ENCODE measurements around the gene SMG6.

SMG6 gene

GRCh38 chr17:2346475-2346874, 42.9 kb upstream of the SMG6 start:
- Histone ChIP-seq H3K23ac (ENCODE audit: low read depth, low read length, poor library complexity) (no peak overlapping the region), H4K8ac (ENCODE audit: low read depth, low read length) (no peak overlapping the region), H2AK5ac (ENCODE audit: low read depth, low read length) (peak overlapping the region; percentile 30), H2BK120ac (ENCODE audit: low read depth, low read length) (no peak overlapping the region), H3K27ac (replicated peaks; ENCODE audit: low read length) (no peak overlapping the region), H3K9ac (ENCODE audit: low read depth, low read length, poor library complexity) (no peak overlapping the region), H2AFZ (ENCODE audit: low read length) (no peak overlapping the region), H3K4me3 (ENCODE audit: low read length in 2 of 2) (no peak overlapping the region), H3K36me3 (replicated peaks in 1 of 2; ENCODE audit: control insufficient read depth in 2 of 2, insufficient read depth in 2 of 2, low read length in 2 of 2) (peaks cover 16 to 37% of the 10 kb centered on the region in 2 donors), H2BK5ac (ENCODE audit: low read length) (no peak overlapping the region), H3K4ac (ENCODE audit: low read length) (no peak overlapping the region), H2BK15ac (ENCODE audit: low read length) (no peak overlapping the region), H4K91ac (ENCODE audit: low read depth, low read length, poor library complexity) (no peak overlapping the region), H3K9me3 (replicated peaks in 1 of 2; ENCODE audit: control insufficient read depth in 2 of 2, insufficient read depth in 1 of 2, low read depth in 1 of 2, low read length in 2 of 2) (no peaks in the 10 kb centered on the region), H3K18ac (ENCODE audit: low read length) (peak overlapping the region; percentile 68), H3K4me1 (ENCODE audit: control insufficient read depth in 2 of 2, insufficient read depth in 1 of 2, low read depth in 1 of 2, low read length in 2 of 2) (peaks cover 12 to 13% of the 10 kb centered on the region in 2 donors), H3K27me3 (ENCODE audit: control insufficient read depth in 3 of 3, insufficient read depth in 3 of 3, low read depth in 1 of 3, low read length in 3 of 3) (no peaks in the 10 kb centered on the region), H3K4me2 (ENCODE audit: insufficient read depth, low read length, poor library complexity, severe bottlenecking) (no peak overlapping the region), H3K79me1 (ENCODE audit: low read depth, low read length) (peaks cover 3% of the 10 kb centered on the region), H2BK12ac (ENCODE audit: low read length) (no peak overlapping the region), H3K14ac (ENCODE audit: low read length) (no peak overlapping the region)
- no peak for DNase-seq (ENCODE audit: low spot score)
- WGBS, 2 donors (ENCODE audit: extremely low coverage in 2 of 2, insufficient read length in 2 of 2, insufficient replicate concordance in 1 of 2): no CpG with 5 or more reads among the region's 8 CpGs

- no peak overlapping the region for H2AK5ac ChIP-seq (ENCODE audit: low read depth, low read length)
- H3K9ac ChIP-seq (ENCODE audit: low read depth, low read length, poor library complexity): no peak overlapping the region
- no CpG with 5 or more reads among the region's 10 CpGs for WGBS, 2 donors (ENCODE audit: extremely low coverage in 2 of 2, insufficient read length in 2 of 2, insufficient replicate concordance in 1 of 2)
Measured at GRCh38 chr17:2344528-2344927, 40.9 kb upstream of the SMG6 start.

DNA sequence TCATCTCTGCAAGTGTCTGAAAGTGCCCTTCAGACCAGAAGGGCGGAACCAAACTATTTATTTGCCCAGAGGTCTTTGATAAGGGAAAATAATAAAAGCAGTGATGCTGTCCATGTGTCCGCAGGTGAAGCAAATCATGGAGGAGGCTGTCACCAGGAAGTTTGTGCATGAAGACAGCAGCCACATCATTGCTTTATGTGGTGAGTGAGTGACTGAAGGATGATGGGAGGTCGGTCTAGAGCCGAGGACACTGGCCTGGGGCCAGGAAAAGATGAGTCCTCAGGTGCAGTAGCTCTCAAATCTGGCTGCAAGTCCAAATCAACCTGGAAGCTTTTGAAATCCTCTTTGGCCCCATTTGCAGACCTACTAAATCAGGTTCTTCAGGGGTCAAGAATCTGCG, 39.8 kb upstream of the SMG6 start:
- peaks cover 5 to 10% of the 10 kb centered on the region in 2 donors for H3K4me1 ChIP-seq (ENCODE audit: control insufficient read depth in 2 of 2, insufficient read depth in 1 of 2, low read depth in 1 of 2, low read length in 2 of 2)
- no peak overlapping the region for H4K91ac ChIP-seq (ENCODE audit: low read depth, low read length, poor library complexity)
- no peak overlapping the region for H2AK5ac ChIP-seq (ENCODE audit: low read depth, low read length)
- H3K36me3 ChIP-seq (replicated peaks in 1 of 2; ENCODE audit: control insufficient read depth in 2 of 2, insufficient read depth in 2 of 2, low read length in 2 of 2): peaks cover 17 to 41% of the 10 kb centered on the region in 2 donors
- H4K8ac ChIP-seq (ENCODE audit: low read depth, low read length): no peak overlapping the region
- H2BK120ac ChIP-seq (ENCODE audit: low read depth, low read length): no peak overlapping the region
- H3K9me3 ChIP-seq (replicated peaks in 1 of 2; ENCODE audit: control insufficient read depth in 2 of 2, insufficient read depth in 1 of 2, low read depth in 1 of 2, low read length in 2 of 2): no peaks in the 10 kb centered on the region
- DNase-seq (ENCODE audit: low spot score): no peak
- no peak overlapping the region for H3K9ac ChIP-seq (ENCODE audit: low read depth, low read length, poor library complexity)
- no peak overlapping the region for H3K27ac ChIP-seq (replicated peaks; ENCODE audit: low read length)
- H2BK5ac ChIP-seq (ENCODE audit: low read length): no peak overlapping the region
- H3K27me3 ChIP-seq (ENCODE audit: control insufficient read depth in 3 of 3, insufficient read depth in 3 of 3, low read depth in 1 of 3, low read length in 3 of 3): no peaks in the 10 kb centered on the region
- H3K4ac ChIP-seq (ENCODE audit: low read length): no peak overlapping the region
- no CpG with 5 or more reads among the region's 5 CpGs for WGBS, 2 donors (ENCODE audit: extremely low coverage in 2 of 2, insufficient read length in 2 of 2, insufficient replicate concordance in 1 of 2)
- H2BK15ac ChIP-seq (ENCODE audit: low read length): no peak overlapping the region
- no peak overlapping the region for H3K18ac ChIP-seq (ENCODE audit: low read length)
- H2BK12ac ChIP-seq (ENCODE audit: low read length): no peak overlapping the region
- no peaks in the 10 kb centered on the region for H3K79me1 ChIP-seq (ENCODE audit: low read depth, low read length)
- H3K4me2 ChIP-seq (ENCODE audit: insufficient read depth, low read length, poor library complexity, severe bottlenecking): no peak overlapping the region
- H3K14ac ChIP-seq (ENCODE audit: low read length): no peak overlapping the region
- no peak overlapping the region for H3K23ac ChIP-seq (ENCODE audit: low read depth, low read length, poor library complexity)
- no peak overlapping the region for H3K4me3 ChIP-seq (ENCODE audit: low read length in 2 of 2)
- no peak overlapping the region for H2AFZ ChIP-seq (ENCODE audit: low read length)

More at GRCh38 chr17:2344528-2344927, 40.9 kb upstream of the SMG6 start:
- DNase-seq (ENCODE audit: low spot score): no peak
- peaks cover 17 to 41% of the 10 kb centered on the region in 2 donors for H3K36me3 ChIP-seq (replicated peaks in 1 of 2; ENCODE audit: control insufficient read depth in 2 of 2, insufficient read depth in 2 of 2, low read length in 2 of 2)
- H3K9me3 ChIP-seq (replicated peaks in 1 of 2; ENCODE audit: control insufficient read depth in 2 of 2, insufficient read depth in 1 of 2, low read depth in 1 of 2, low read length in 2 of 2): no peaks in the 10 kb centered on the region
- no peak overlapping the region for H3K4me2 ChIP-seq (ENCODE audit: insufficient read depth, low read length, poor library complexity, severe bottlenecking)
- H2BK5ac ChIP-seq (ENCODE audit: low read length): no peak overlapping the region
- H3K27ac ChIP-seq (replicated peaks; ENCODE audit: low read length): no peak overlapping the region
- H2BK15ac ChIP-seq (ENCODE audit: low read length): no peak overlapping the region
- no peak overlapping the region for H2BK12ac ChIP-seq (ENCODE audit: low read length)
- H4K8ac ChIP-seq (ENCODE audit: low read depth, low read length): no peak overlapping the region
- H3K14ac ChIP-seq (ENCODE audit: low read length): no peak overlapping the region
- no peak overlapping the region for H3K4me3 ChIP-seq (ENCODE audit: low read length in 2 of 2)
- H3K18ac ChIP-seq (ENCODE audit: low read length): no peak overlapping the region
- no peak overlapping the region for H2BK120ac ChIP-seq (ENCODE audit: low read depth, low read length)
- no peaks in the 10 kb centered on the region for H3K27me3 ChIP-seq (ENCODE audit: control insufficient read depth in 3 of 3, insufficient read depth in 3 of 3, low read depth in 1 of 3, low read length in 3 of 3)
- no peak overlapping the region for H3K23ac ChIP-seq (ENCODE audit: low read depth, low read length, poor library complexity)
- no peak overlapping the region for H3K4ac ChIP-seq (ENCODE audit: low read length)
- H3K79me1 ChIP-seq (ENCODE audit: low read depth, low read length): no peaks in the 10 kb centered on the region
- H3K4me1 ChIP-seq (ENCODE audit: control insufficient read depth in 2 of 2, insufficient read depth in 1 of 2, low read depth in 1 of 2, low read length in 2 of 2): peaks cover 8 to 13% of the 10 kb centered on the region in 2 donors
- no peak overlapping the region for H2AFZ ChIP-seq (ENCODE audit: low read length)
- H4K91ac ChIP-seq (ENCODE audit: low read depth, low read length, poor library complexity): no peak overlapping the region

- H3K36me3 ChIP-seq (replicated peaks in 1 of 2; ENCODE audit: control insufficient read depth in 2 of 2, insufficient read depth in 2 of 2, low read length in 2 of 2): peaks cover 25 to 43% of the 10 kb centered on the region in 2 donors
- no peak overlapping the region for H4K91ac ChIP-seq (ENCODE audit: low read depth, low read length, poor library complexity)
- no peak overlapping the region for H4K8ac ChIP-seq (ENCODE audit: low read depth, low read length)
- H2AK5ac ChIP-seq (ENCODE audit: low read depth, low read length): no peak overlapping the region
- H2BK120ac ChIP-seq (ENCODE audit: low read depth, low read length): no peak overlapping the region
- peaks cover 8 to 15% of the 10 kb centered on the region in 2 donors for H3K4me1 ChIP-seq (ENCODE audit: control insufficient read depth in 2 of 2, insufficient read depth in 1 of 2, low read depth in 1 of 2, low read length in 2 of 2)
- H3K4me2 ChIP-seq (ENCODE audit: insufficient read depth, low read length, poor library complexity, severe bottlenecking): peak overlapping the region; percentile 89
- no peak overlapping the region for H3K23ac ChIP-seq (ENCODE audit: low read depth, low read length, poor library complexity)
- no peak for DNase-seq (ENCODE audit: low spot score)
- no peaks in the 10 kb centered on the region for H3K9me3 ChIP-seq (replicated peaks in 1 of 2; ENCODE audit: control insufficient read depth in 2 of 2, insufficient read depth in 1 of 2, low read depth in 1 of 2, low read length in 2 of 2)
- H3K27me3 ChIP-seq (ENCODE audit: control insufficient read depth in 3 of 3, insufficient read depth in 3 of 3, low read depth in 1 of 3, low read length in 3 of 3): no peaks in the 10 kb centered on the region
- H3K9ac ChIP-seq (ENCODE audit: low read depth, low read length, poor library complexity): peak overlapping the region; percentile 88
- no peak overlapping the region for H2BK5ac ChIP-seq (ENCODE audit: low read length)
- no CpG with 5 or more reads among the region's 5 CpGs for WGBS, 2 donors (ENCODE audit: extremely low coverage in 2 of 2, insufficient read length in 2 of 2, insufficient replicate concordance in 1 of 2)
- H3K4ac ChIP-seq (ENCODE audit: low read length): no peak overlapping the region
- H2BK15ac ChIP-seq (ENCODE audit: low read length): no peak overlapping the region
- no peak overlapping the region for H3K27ac ChIP-seq (replicated peaks; ENCODE audit: low read length)
- H2AFZ ChIP-seq (ENCODE audit: low read length): peak overlapping the region; percentile 84
- no peak overlapping the region for H3K18ac ChIP-seq (ENCODE audit: low read length)
- no peak overlapping the region for H3K14ac ChIP-seq (ENCODE audit: low read length)
- peak overlapping the region; percentile 90 to 91 for H3K4me3 ChIP-seq (ENCODE audit: low read length in 2 of 2)
- H2BK12ac ChIP-seq (ENCODE audit: low read length): no peak overlapping the region
- H3K79me1 ChIP-seq (ENCODE audit: low read depth, low read length): peaks cover 11% of the 10 kb centered on the region
Measured at GRCh38 chr17:2338315-2338657, 34.7 kb upstream of the SMG6 start.
